HG03558 (cell line): ENCODE measurements around the gene KANSL1L.

ENCODE experiments used
- ATAC-seq: cut with Tn5 transposase; IDR thresholded peaks from one replicate; pipeline ENCODE4 v1.9.1; 2021; ENCODE audit warnings: moderate number of reproducible peaks; ENCODE audit not compliant: unreplicated experiment; ENCODE audit errors: extremely low read depth

KANSL1L gene

GRCh38 chr2:210086930-210087329 is 84.3 kb downstream of the KANSL1L start:
- ATAC-seq: no peak

- ATAC-seq: no peak
These were observed 84.9 kb downstream of the KANSL1L start for GRCh38 chr2:210086292-210086691.

GRCh38 chr2:210072922-210073509 is 98.2 kb downstream of the KANSL1L start:
- ATAC-seq: peak; percentile 68

- no peak for ATAC-seq
These were observed 98.7 kb downstream of the KANSL1L start for GRCh38 chr2:210072493-210072892.

GRCh38 chr2:210063306-210063705 is 107.9 kb downstream of the KANSL1L start:
- ATAC-seq: no peak

- no peak for ATAC-seq
These were observed 115.4 kb downstream of the KANSL1L start for GRCh38 chr2:210055825-210056224.

- ATAC-seq: no peak
These were observed 116.5 kb downstream of the KANSL1L start for GRCh38 chr2:210054696-210055095.

GRCh38 chr2:210050885-210051284 is 120.3 kb downstream of the KANSL1L start:
- ATAC-seq: no peak

- ATAC-seq: no peak
These were observed 121.4 kb downstream of the KANSL1L start for GRCh38 chr2:210049831-210050230.

- ATAC-seq: no peak
These were observed 124.2 kb downstream of the KANSL1L start for GRCh38 chr2:210046851-210047500.

- no peak for ATAC-seq
These were observed 133.1 kb downstream of the KANSL1L start for GRCh38 chr2:210038078-210038477.

GRCh38 chr2:210035679-210036078 is 135.5 kb downstream of the KANSL1L start:
- ATAC-seq: no peak

GRCh38 chr2:210034087-210034683 is 137.0 kb downstream of the KANSL1L start:
- ATAC-seq: no peak

GRCh38 chr2:210028178-210028577 is 143.0 kb downstream of the KANSL1L start:
- ATAC-seq: no peak

- no peak for ATAC-seq
These were observed 143.6 kb downstream of the KANSL1L start for GRCh38 chr2:210027608-210028007.

- ATAC-seq: no peak
These were observed 148.4 kb downstream of the KANSL1L start for GRCh38 chr2:210022824-210023223.

- no peak for ATAC-seq
These were observed 151.1 kb downstream of the KANSL1L start for GRCh38 chr2:210020138-210020537.

GRCh38 chr2:210009896-210010295 is 161.3 kb downstream of the KANSL1L start:
- no peak for ATAC-seq

GRCh38 chr2:210009126-210009525 is 162.1 kb downstream of the KANSL1L start:
- no peak for ATAC-seq

GRCh38 chr2:210007895-210008294 is 163.3 kb downstream of the KANSL1L start:
- ATAC-seq: no peak

GRCh38 chr2:210004881-210005280 is 166.3 kb downstream of the KANSL1L start:
- ATAC-seq: no peak

GRCh38 chr2:210003359-210003758 is 167.8 kb downstream of the KANSL1L start:
- no peak for ATAC-seq
